ENCODE results near the gene FSHR. TPM values are rescaled to one million over a fixed set of nuclear protein-coding genes. Genes with fewer than 3 reads are reported as not detected.

FSHR gene
- total RNA-seq, 4 donors from 2014 or later: 0.13 TPM; not detected in 3

DNA sequence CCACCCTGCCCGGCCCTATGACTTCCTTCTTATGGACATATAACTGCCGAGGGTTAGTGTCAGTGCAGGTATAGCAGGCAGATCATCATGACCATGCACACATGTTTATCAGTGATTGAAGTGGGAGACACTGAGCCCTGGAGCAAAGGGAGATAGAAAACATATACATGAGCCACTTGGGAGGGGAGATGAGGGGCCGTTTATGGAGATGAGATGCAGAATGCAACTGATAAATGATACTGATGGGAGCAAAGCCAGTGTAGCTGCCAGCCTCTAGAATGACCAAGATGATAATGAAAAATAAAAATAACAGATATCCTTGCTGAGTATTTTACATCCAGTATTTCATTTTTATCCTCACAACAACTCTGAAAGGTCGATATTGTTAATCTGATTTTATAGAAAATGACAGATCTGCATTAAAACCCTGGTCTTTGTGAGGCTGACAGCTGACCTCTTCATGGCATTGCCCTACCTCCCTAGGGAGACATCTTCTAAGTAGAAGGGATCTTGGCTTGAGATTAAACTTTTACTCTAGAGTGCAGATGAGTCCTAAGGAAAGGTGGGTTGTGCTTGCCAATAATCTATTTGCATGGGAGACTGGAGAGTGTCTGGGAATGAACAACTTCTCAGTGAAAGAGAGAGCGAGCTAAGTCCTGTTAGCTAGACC is 220.4 kb downstream of the FSHR start:
- Histone ChIP-seq H3K27ac (no peak overlapping the region), H3K27me3 (no peaks in the 10 kb centered on the region), H3K9me3 (no peaks in the 10 kb centered on the region), H3K4me1 (no peaks in the 10 kb centered on the region), H3K36me3 (no peaks in the 10 kb centered on the region), H3K4me3 (replicated peaks in 1 of 3) (no peak overlapping the region)
- intact Hi-C loops (cut with DNase I): no loop called here
- DNase-seq: no peak
- 83 to 84% methylated on average over 5 of the region's 5 CpGs for WGBS, 2 donors
- no peak for TF ChIP-seq POLR2A (IDR thresholded peaks at IDR 0.05)
- TF ChIP-seq, protein P1, sequence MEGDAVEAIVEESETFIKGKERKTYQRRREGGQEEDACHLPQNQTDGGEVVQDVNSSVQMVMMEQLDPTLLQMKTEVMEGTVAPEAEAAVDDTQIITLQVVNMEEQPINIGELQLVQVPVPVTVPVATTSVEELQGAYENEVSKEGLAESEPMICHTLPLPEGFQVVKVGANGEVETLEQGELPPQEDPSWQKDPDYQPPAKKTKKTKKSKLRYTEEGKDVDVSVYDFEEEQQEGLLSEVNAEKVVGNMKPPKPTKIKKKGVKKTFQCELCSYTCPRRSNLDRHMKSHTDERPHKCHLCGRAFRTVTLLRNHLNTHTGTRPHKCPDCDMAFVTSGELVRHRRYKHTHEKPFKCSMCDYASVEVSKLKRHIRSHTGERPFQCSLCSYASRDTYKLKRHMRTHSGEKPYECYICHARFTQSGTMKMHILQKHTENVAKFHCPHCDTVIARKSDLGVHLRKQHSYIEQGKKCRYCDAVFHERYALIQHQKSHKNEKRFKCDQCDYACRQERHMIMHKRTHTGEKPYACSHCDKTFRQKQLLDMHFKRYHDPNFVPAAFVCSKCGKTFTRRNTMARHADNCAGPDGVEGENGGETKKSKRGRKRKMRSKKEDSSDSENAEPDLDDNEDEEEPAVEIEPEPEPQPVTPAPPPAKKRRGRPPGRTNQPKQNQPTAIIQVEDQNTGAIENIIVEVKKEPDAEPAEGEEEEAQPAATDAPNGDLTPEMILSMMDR (IDR thresholded peaks at IDR 0.05): no peak

DNA sequence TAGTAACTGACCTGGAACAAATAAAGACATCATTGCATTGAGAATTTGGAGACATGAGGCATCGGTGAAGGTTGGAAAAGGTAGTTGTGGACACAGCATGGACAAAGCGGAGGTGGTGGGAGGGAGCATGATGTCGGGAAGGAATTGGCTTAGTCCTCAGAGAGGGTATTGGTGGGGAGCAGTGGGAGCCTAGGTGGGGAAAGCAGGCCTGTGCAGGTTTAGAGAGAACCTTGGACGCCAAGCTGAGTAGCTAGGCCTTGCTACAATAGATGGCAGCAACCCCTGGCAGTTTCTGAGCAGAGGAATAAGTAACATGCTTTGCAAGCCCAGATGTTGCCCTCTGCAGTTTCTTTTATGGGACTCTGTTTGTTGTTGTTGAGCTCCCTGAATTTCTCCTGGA is 221.6 kb downstream of the FSHR start:
- Histone ChIP-seq H3K4me1 (no peaks in the 10 kb centered on the region), H3K9me3 (no peaks in the 10 kb centered on the region), H3K27ac (no peak overlapping the region), H3K27me3 (no peaks in the 10 kb centered on the region), H3K4me3 (replicated peaks in 1 of 3) (no peak overlapping the region), H3K36me3 (no peaks in the 10 kb centered on the region)
- intact Hi-C loops (cut with DNase I): no loop called here
- 88% methylated on average over 4 of the region's 4 CpGs for WGBS, 2 donors
- no peak for TF ChIP-seq POLR2A (IDR thresholded peaks at IDR 0.05)
- TF ChIP-seq, protein P1 (IDR thresholded peaks at IDR 0.05): no peak
- no peak for DNase-seq

DNA sequence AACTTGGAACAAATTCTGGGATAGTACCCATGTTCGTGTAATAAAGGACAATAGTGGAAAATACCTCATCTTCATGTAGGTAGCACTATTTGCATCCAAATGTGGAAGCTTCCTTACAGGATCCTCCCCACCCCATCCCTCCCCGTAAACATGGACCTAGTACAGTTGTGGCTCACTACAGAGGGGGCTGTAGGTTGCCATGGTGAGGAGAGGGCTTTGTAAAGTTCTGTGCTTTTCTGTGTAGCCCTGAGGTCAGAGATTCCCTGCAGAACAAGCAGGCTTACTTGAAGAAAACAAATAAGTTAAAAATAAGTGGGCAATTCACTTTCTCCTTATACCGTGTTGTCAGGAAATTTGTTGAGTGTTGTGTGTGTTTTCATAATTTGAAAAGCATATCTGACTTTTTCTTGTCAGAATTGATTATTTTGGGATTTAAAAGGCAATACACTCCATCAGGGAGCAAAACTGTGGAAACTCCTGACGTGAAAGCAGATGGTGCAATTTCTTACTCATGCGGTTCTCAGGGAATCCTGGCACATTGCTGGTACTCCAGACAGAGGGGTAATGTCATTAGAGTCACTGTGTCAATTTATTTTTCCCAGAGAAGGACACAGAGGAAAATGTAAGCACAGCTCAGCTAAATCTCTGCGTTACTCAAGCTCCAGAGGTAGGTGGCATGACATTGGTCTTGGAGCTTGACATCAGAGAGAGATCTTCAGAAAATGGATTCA is 224.6 kb downstream of the FSHR start:
- no peak for TF ChIP-seq POLR2A (IDR thresholded peaks at IDR 0.05)
- TF ChIP-seq, protein P1 (IDR thresholded peaks at IDR 0.05): no peak

DNA sequence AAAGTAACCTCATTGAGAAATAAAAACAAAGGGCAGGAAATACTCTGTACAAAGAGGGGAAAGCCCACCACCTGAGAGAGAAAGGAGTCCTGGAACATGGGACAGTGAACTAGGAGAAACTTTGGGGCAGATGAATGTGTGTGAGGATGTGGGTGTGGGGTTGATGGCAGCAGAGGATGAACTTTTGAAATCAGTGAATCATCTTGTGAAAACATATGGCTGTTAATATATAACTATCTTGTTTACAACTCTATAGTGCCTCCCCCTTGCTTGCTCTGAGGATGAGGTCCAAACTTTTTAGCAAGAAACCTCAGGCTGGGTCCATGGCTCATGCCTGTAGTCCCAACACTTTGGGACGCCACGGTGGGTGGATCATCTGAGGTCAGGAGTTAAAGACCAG is 227.0 kb downstream of the FSHR start:
- DNase-seq: no peak
- TF ChIP-seq, protein P1 (IDR thresholded peaks at IDR 0.05): no peak
- TF ChIP-seq POLR2A (IDR thresholded peaks at IDR 0.05): no peak
- intact Hi-C loops (cut with DNase I): no loop called here
- 82 to 100% methylated on average over 2 of the region's 2 CpGs for WGBS, 2 donors
- H3K27ac ChIP-seq: no peak overlapping the region
- H3K9me3 ChIP-seq: no peaks in the 10 kb centered on the region
- no peaks in the 10 kb centered on the region for H3K27me3 ChIP-seq
- no peaks in the 10 kb centered on the region for H3K36me3 ChIP-seq
- no peaks in the 10 kb centered on the region for H3K4me1 ChIP-seq
- no peak overlapping the region for H3K4me3 ChIP-seq (replicated peaks in 1 of 3)

More for the DNA sequence above, 224.6 kb downstream of the FSHR start:
- Histone ChIP-seq H3K27me3 (no peaks in the 10 kb centered on the region), H3K4me3 (replicated peaks in 1 of 3) (no peak overlapping the region), H3K4me1 (no peaks in the 10 kb centered on the region), H3K36me3 (no peaks in the 10 kb centered on the region), H3K9me3 (no peaks in the 10 kb centered on the region), H3K27ac (no peak overlapping the region)
- intact Hi-C loops (cut with DNase I): no loop called here
- DNase-seq: no peak
- WGBS, 2 donors: 77% methylated on average over 6 of the region's 6 CpGs

DNA sequence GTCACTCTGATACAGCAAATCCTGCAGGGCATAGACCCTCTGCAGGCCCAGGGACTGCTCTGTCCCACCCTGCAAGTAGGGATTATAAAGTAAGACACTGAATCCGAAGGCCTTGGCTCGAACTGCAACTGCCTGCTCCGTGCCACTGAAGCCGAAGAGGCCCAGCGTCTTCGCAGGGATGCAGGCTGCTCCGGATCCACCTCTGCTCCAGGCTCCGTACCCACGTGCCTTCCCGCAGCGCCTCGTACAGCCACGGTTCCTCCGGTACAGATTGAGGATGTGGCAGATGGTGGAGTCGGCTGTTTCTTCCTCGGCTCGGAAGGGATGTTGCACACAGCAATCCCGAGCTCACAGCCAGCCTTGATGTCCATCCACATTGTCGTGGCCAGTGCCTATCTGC is 238.4 kb downstream of the FSHR start:
- 93 to 97% methylated on average over 16 to 19 of the region's 19 CpGs for WGBS, 2 donors
- TF ChIP-seq, protein P1 (IDR thresholded peaks at IDR 0.05): no peak
- TF ChIP-seq POLR2A (IDR thresholded peaks at IDR 0.05): no peak
- Histone ChIP-seq H3K4me1 (no peaks in the 10 kb centered on the region), H3K9me3 (no peaks in the 10 kb centered on the region), H3K27ac (no peak overlapping the region), H3K36me3 (no peaks in the 10 kb centered on the region), H3K4me3 (replicated peaks in 1 of 3) (no peak overlapping the region), H3K27me3 (no peaks in the 10 kb centered on the region)
- intact Hi-C loops (cut with DNase I): no loop called here
- DNase-seq: no peak
